ENCODE data around the gene NPAS4. TPM values are rescaled to one million over a fixed set of nuclear protein-coding genes. Genes with fewer than 3 reads are reported as not detected.

Gene NPAS4
- total and polyA plus RNA-seq, 2 of the 13 experiments (the other 11 are each of a cell fraction or from before 2014, with no cell fraction given) = not detected

DNA sequence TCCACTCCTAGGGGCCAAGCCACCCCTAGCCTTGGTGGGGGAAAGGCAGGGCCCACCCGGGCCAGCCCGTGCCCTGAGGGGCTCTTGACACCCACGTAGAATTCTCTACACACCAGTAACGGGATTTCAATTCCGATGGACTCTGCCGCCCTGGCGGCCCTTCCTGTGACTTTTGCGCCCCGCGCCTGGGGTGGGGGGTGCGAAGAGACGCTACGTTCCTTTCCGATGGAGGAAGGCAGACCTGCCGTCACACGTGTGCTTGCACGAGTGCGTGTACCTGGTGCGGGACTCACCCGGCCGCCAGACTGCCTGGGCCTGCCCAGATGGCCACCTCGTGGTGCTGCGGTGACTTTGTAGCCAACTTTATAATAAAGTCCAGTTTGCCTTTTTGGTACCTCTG is 5.5 kb downstream of the NPAS4 start:
- intact Hi-C loops (cut with micrococcal nuclease; ENCODE audit: unreplicated experiment) = no loop called here
- H3K9ac ChIP-seq (ENCODE audit: insufficient read depth, low read depth, low read length) = no peak overlapping the region
- WGBS (ENCODE audit: low lambda C conversion rate) = 88% methylated on average over 16 of the region's 23 CpGs

More for the DNA sequence above, 5.5 kb downstream of the NPAS4 start:
- FAIRE-seq = no peak
- Histone ChIP-seq H3K27me3 (ENCODE audit: control insufficient read depth in 1 of 2, insufficient read depth in 2 of 2, low read length in 2 of 2) (no peaks in the 10 kb centered on the region; a peak in 1 of 5 replicates), H4K20me1 (ENCODE audit: insufficient read depth, low read length) (peaks cover 7% of the 10 kb centered on the region; the same call in 1 of the 2 replicates), H3K4me2 (ENCODE audit: low read depth, low read length) (no peak overlapping the region), H3K27ac (ENCODE audit: extremely low read length, insufficient read depth, low read length) (no peak overlapping the region), H3K9me3 (ENCODE audit: low read length) (no peaks in the 10 kb centered on the region), H3K4me3 (replicated peaks in 1 of 3; ENCODE audit: insufficient read depth in 1 of 3, low read depth in 2 of 3, low read length in 3 of 3) (no peak overlapping the region), H3K36me3 (replicated peaks in 1 of 2; ENCODE audit: control insufficient read depth in 1 of 2, insufficient read depth in 2 of 2, low read length in 2 of 2) (no peaks in the 10 kb centered on the region), H3K79me2 (ENCODE audit: insufficient read depth, low read length) (no peaks in the 10 kb centered on the region), H2AFZ (ENCODE audit: low read length) (no peak overlapping the region), H3K4me1 (ENCODE audit: insufficient read depth, low read length) (no peaks in the 10 kb centered on the region)
- no peak for DNase-seq (ENCODE audit: low spot score)
- ChIA-PET CTCF (ENCODE audit: low intra/inter-chr PET ratio, low total read pairs) (no interaction called here), POLR2A (interaction anchor here (0.6 kb wide), 1 partner anchor 78 kb away, joined by 4 read pairs; no protein-coding TSS in a partner anchor)
- no peak for TF ChIP-seq RCOR2 (CRISPR knock-in tag; IDR thresholded peaks at IDR 0.05)
- no peak for TF ChIP-seq DZIP1 (CRISPR knock-in tag; IDR thresholded peaks at IDR 0.05)
- TF ChIP-seq ZNF616 (CRISPR knock-in tag; IDR thresholded peaks at IDR 0.05; ENCODE audit: low read depth) = no peak
- TF ChIP-seq ZNF326 (CRISPR knock-in tag; IDR thresholded peaks at IDR 0.05; ENCODE audit: borderline replicate concordance) = no peak
- no peak for TF ChIP-seq ZSCAN21 (CRISPR knock-in tag; IDR thresholded peaks at IDR 0.05; ENCODE audit: borderline replicate concordance)
- TF ChIP-seq ZNF75D (CRISPR knock-in tag; IDR thresholded peaks at IDR 0.05; ENCODE audit: borderline replicate concordance) = no peak
- no peak for TF ChIP-seq PRDM15 (CRISPR knock-in tag; IDR thresholded peaks at IDR 0.05)
- no TSS peak for BruUV-seq (replicated peaks)
- in situ Hi-C loops (cut with HindIII; ENCODE audit: extremely low pct_ligation_motif_present, low pct_unique_long_range_greater_than_20kb) = no loop called here
- ATAC-seq = no peak

Measured in HepG2 (cell line).